AG09309 (cell line): ENCODE data around the gene PHF21A.
"Not testable (repeated sequence)": the region's sequence is repeated elsewhere in the genome, so short reads cannot be mapped to it uniquely, and the experiment has no call there.

Experiments
- DNase-seq: peaks from one replicate; pipeline ENCODE4 v3.0.0-alpha.2; 2010; ENCODE audit warnings: low read depth
- H3K4me3 ChIP-seq: 2 replicates; pipeline ENCODE4 v1.5.1; 2011; ENCODE audit warnings: mild to moderate bottlenecking, low read depth, low read length, moderate library complexity; ENCODE audit not compliant: control insufficient read depth
- TF ChIP-seq, protein P1 (sequence below): IDR thresholded peaks from 2 replicates; pipeline ENCODE4 v1.5.1; 2011; ENCODE audit warnings: mild to moderate bottlenecking, low read depth, low read length, inconsistent platforms; ENCODE audit not compliant: insufficient read depth, control insufficient read depth; ENCODE audit errors: missing control alignments

The PHF21A gene

GRCh38 chr11:45906096-45906682 lies 215.1 kb downstream of the PHF21A start:
- TF ChIP-seq, protein P1, sequence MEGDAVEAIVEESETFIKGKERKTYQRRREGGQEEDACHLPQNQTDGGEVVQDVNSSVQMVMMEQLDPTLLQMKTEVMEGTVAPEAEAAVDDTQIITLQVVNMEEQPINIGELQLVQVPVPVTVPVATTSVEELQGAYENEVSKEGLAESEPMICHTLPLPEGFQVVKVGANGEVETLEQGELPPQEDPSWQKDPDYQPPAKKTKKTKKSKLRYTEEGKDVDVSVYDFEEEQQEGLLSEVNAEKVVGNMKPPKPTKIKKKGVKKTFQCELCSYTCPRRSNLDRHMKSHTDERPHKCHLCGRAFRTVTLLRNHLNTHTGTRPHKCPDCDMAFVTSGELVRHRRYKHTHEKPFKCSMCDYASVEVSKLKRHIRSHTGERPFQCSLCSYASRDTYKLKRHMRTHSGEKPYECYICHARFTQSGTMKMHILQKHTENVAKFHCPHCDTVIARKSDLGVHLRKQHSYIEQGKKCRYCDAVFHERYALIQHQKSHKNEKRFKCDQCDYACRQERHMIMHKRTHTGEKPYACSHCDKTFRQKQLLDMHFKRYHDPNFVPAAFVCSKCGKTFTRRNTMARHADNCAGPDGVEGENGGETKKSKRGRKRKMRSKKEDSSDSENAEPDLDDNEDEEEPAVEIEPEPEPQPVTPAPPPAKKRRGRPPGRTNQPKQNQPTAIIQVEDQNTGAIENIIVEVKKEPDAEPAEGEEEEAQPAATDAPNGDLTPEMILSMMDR, result no peak
- no peak for DNase-seq
- H3K4me3 ChIP-seq, result no peak overlapping the region

DNA sequence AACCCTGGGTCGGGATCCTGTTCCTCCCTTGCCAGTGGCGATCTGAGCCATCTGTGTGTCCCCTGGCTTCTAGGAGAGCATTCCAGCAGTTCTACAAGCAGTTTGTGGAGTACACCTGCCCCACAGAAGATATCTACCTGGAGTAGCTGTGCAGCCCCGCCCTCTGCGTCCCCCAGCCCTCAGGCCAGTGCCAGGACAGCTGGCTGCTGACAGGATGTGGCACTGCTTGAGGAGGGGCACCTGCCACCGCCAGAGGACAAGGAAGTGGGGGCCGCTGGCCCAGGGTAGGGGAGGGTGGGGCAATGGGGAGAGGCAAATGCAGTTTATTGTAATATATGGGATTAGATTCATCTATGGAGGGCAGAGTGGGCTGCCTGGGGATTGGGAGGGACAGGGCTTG lies 215.7 kb downstream of the PHF21A start:
- not testable (repeated sequence) for DNase-seq, H3K4me3 ChIP-seq

GRCh38 chr11:45905095-45905494 lies 216.2 kb downstream of the PHF21A start:
- H3K4me3 ChIP-seq, result no peak overlapping the region
- DNase-seq, result no peak
- TF ChIP-seq, protein P1, result no peak

DNA sequence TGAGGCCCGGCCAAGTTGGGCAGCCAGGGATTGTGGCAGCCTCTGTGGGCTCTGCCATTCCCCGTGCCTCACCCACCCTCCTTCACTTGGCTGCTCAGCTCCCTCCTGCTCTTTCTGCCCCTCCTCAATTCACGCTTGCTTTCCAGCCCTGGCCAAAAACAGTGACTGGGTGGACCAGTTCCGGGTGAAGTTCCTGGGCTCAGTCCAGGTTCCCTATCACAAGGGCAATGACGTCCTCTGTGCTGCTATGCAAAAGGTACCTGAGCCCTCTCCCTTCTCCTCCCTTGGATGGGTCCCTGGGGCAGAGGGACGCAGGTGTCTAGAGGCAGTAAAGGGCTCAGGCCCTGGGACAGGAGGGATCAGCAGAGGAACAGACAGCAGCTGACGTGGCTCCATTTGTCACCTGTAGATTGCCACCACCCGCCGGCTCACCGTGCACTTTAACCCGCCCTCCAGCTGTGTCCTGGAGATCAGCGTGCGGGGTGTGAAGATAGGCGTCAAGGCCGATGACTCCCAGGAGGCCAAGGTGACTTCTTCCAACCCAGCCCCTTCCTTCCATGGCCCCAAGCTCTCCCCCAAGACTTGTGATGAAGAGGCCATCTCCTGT lies 216.8 kb downstream of the PHF21A start:
- TF ChIP-seq, protein P1, result no peak
- no peak overlapping the region for H3K4me3 ChIP-seq
- DNase-seq, result no peak

GRCh38 chr11:45902452-45903380 lies 218.5 kb downstream of the PHF21A start:
- DNase-seq, result no peak
- no peak overlapping the region for H3K4me3 ChIP-seq
- TF ChIP-seq, protein P1, result no peak

- no peak overlapping the region for H3K4me3 ChIP-seq
- DNase-seq, result no peak
Observed at GRCh38 chr11:45901626-45902025, 219.6 kb downstream of the PHF21A start.

More at GRCh38 chr11:45901626-45902025, 219.6 kb downstream of the PHF21A start:
- TF ChIP-seq, protein P1, result no peak
